ENCODE measurements around the gene PCDHB9. TPM values are rescaled to one million over a fixed set of nuclear protein-coding genes. Genes with fewer than 3 reads are reported as not detected.
"Not testable (repeated sequence)": the region's sequence is repeated elsewhere in the genome, so short reads cannot be mapped to it uniquely, and the experiment has no call there.

The PCDHB9 gene
- total RNA-seq, result 0.19 TPM
- polyA plus RNA-seq, result 0.16 TPM
- long read RNA-seq, donor 1, result 0 reads
- long read RNA-seq, donor 2, result 0 reads
- long read RNA-seq, donor 3, result 0 reads
- long read RNA-seq, donor 4, result 0 reads
- long read RNA-seq, donor 5, result 0 reads
- long read RNA-seq, donor 6, result 0 reads
- long read RNA-seq, donor 7, full-length matches to known transcripts, result 2 of 2 reads
- long read RNA-seq, donor 7, partial matches to known transcripts, result 0 of 2 reads
- long read RNA-seq, donor 7, other reads (novel, unspliced or antisense), result 0 of 2 reads
- long read RNA-seq, donor 8, full-length matches to known transcripts, result 1 of 1 reads
- long read RNA-seq, donor 8, partial matches to known transcripts, result 0 of 1 reads
- long read RNA-seq, donor 8, other reads (novel, unspliced or antisense), result 0 of 1 reads
- long read RNA-seq, donor 9, result 0 reads
- long read RNA-seq, donor 10, full-length matches to known transcripts, result 1 of 1 reads
- long read RNA-seq, donor 10, partial matches to known transcripts, result 0 of 1 reads
- long read RNA-seq, donor 10, other reads (novel, unspliced or antisense), result 0 of 1 reads

DNA sequence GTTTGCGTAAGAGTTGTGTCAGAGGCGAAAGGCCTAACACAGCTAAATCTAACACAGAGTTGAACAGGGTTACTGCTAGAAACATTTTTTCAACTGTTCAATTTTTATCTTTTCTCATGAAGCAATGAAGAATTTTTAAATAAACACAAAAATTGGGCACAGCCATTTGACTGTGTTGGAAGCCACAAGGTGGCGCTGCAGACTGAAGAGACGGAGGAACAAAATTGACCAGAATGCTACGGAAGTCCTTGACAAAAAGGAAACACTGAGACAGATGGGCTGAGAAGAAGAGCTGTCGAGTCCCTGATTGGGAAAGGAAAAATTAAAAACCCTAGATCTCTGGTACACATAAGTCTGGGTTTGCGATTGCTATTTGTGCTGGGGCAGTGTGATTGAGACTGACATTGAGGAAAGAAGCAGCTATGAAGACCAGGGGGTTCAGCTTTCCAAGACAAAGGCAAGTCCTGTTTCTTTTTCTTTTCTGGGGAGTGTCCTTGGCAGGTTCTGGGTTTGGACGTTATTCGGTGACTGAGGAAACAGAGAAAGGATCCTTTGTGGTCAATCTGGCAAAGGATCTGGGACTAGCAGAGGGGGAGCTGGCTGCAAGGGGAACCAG is at the start of gene PCDHB9:
TSS of gene PCDHB9 (plus strand) at position 265 of the 616 bp plus-strand sequence. CDS start at position 423, 158 bp downstream.
- Histone ChIP-seq H3K9me3 (ENCODE audit: control insufficient read depth in 2 of 2, insufficient read depth in 1 of 2, low read length in 1 of 2) (peaks cover 2 to 8% of the 10 kb centered on the region in 2 donors), H3K4me3 (ENCODE audit: low read length in 2 of 2) (no peak within 1 kb of the TSS)

DNA sequence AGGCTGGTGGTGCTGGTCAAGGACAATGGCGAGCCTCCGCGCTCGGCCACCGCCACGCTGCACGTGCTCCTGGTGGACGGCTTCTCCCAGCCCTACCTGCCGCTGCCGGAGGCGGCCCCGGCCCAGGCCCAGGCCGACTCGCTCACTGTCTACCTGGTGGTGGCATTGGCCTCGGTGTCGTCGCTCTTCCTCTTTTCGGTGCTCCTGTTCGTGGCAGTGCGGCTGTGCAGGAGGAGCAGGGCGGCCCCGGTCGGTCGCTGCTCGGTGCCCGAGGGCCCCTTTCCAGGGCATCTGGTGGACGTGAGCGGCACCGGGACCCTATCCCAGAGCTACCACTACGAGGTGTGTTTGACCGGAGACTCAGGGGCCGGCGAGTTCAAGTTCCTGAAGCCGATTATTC is 49.6 kb upstream of the PCDHB9 start:
- not testable (repeated sequence) for DNase-seq (ENCODE audit: low read depth in 6 of 9, low spot score in 9 of 9); H3K4me3 ChIP-seq (ENCODE audit: low read length in 2 of 2); H3K4me1 ChIP-seq (ENCODE audit: control insufficient read depth in 2 of 2, insufficient read depth in 2 of 2, low read length in 2 of 2); H3K27ac ChIP-seq (ENCODE audit: low read depth in 1 of 2, low read length in 1 of 2); H3K36me3 ChIP-seq (ENCODE audit: control insufficient read depth in 2 of 2, insufficient read depth in 2 of 2, low read length in 1 of 2)
- H3K27me3 ChIP-seq (ENCODE audit: control insufficient read depth in 2 of 2, insufficient read depth in 1 of 2, low read length in 1 of 2), result peaks cover 0 to 20% of the 10 kb centered on the region in 2 donors
- WGBS, result 55% methylated on average over 33 of the region's 34 CpGs
- H3K9me3 ChIP-seq (ENCODE audit: control insufficient read depth in 2 of 2, insufficient read depth in 1 of 2, low read length in 1 of 2), result peaks cover 2 to 13% of the 10 kb centered on the region in 2 donors

More for the DNA sequence above, at the start of gene PCDHB9:
- WGBS, result 21% methylated on average over 9 of the region's 9 CpGs
- Histone ChIP-seq H3K27me3 (ENCODE audit: control insufficient read depth in 2 of 2, insufficient read depth in 1 of 2, low read length in 1 of 2) (peaks cover 0 to 38% of the 10 kb centered on the region in 2 donors), H3K4me1 (ENCODE audit: control insufficient read depth in 2 of 2, insufficient read depth in 2 of 2, low read length in 2 of 2) (no peaks in the 10 kb centered on the region), H3K36me3 (ENCODE audit: control insufficient read depth in 2 of 2, insufficient read depth in 2 of 2, low read length in 1 of 2) (no peaks in the 10 kb centered on the region), H3K27ac (ENCODE audit: low read depth in 1 of 2, low read length in 1 of 2) (no peak within 1 kb of the TSS)
- DNase-seq (ENCODE audit: low read depth in 6 of 9, low spot score in 9 of 9), result peak in 2 of 9 donors; percentile 4 to 18

DNA sequence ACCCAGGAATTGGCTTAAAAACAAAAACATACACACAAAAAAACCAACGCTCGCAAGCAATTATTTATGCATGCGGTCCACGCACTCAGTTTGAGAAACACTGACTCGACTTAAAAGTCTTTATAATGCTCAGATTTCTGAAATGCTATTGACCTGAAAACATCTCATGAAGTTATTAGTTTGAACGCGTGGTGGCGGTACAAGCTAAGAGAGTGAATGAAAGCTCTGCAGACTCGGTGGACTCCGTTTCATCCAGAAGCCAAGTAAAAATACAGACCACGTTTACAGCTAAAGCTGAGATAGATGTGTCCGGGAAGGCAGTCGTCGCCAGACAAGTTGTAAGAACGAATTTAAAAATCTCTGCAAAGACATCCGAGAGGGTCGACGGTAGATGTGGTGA is 37.1 kb upstream of the PCDHB9 start, which contains the start of gene PCDHB6:
TSS of gene PCDHB6 (plus strand) at position 246 of the 400 bp plus-strand sequence. CDS start 201 bp downstream, outside the sequence.
- Histone ChIP-seq H3K36me3 (ENCODE audit: control insufficient read depth in 2 of 2, insufficient read depth in 2 of 2, low read length in 1 of 2) (no peaks in the 10 kb centered on the region), H3K4me3 (ENCODE audit: low read length in 2 of 2) (no peak within 1 kb of the TSS), H3K9me3 (ENCODE audit: control insufficient read depth in 2 of 2, insufficient read depth in 1 of 2, low read length in 1 of 2) (peaks cover 0 to 2% of the 10 kb centered on the region in 2 donors), H3K27ac (ENCODE audit: low read depth in 1 of 2, low read length in 1 of 2) (no peak within 1 kb of the TSS), H3K27me3 (ENCODE audit: control insufficient read depth in 2 of 2, insufficient read depth in 1 of 2, low read length in 1 of 2) (peaks cover 0 to 16% of the 10 kb centered on the region in 2 donors), H3K4me1 (ENCODE audit: control insufficient read depth in 2 of 2, insufficient read depth in 2 of 2, low read length in 2 of 2) (no peaks in the 10 kb centered on the region)
- no peak for DNase-seq (ENCODE audit: low read depth in 6 of 9, low spot score in 9 of 9)
- 22% methylated on average over 18 of the region's 18 CpGs for WGBS

DNA sequence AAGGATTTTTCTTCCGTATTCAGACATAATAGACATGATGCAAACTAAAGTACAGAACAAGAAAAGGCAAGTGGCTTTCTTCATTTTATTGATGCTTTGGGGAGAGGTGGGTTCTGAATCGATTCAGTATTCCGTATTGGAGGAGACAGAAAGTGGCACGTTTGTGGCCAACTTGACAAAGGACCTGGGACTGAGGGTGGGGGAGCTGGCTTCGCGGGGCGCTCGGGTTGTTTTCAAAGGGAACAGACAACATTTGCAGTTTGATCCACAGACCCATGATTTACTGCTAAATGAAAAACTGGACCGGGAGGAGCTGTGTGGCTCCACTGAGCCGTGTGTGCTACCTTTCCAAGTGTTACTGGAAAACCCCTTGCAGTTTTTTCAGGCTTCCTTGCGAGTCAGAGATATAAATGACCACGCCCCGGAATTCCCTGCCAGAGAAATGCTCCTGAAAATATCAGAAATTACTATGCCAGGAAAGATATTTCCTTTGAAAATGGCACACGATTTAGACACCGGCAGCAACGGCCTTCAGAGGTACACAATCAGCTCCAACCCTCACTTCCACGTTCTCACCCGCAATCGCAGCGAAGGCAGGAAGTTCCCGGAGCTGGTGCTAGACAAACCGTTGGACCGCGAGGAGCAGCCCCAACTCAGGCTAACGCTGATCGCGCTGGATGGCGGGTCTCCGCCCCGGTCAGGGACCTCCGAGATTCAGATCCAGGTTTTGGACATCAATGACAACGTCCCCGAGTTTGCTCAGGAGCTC is 36.6 kb upstream of the PCDHB9 start:
- no peaks in the 10 kb centered on the region for H3K36me3 ChIP-seq (ENCODE audit: control insufficient read depth in 2 of 2, insufficient read depth in 2 of 2, low read length in 1 of 2)
- no peak overlapping the region for H3K27ac ChIP-seq (ENCODE audit: low read depth in 1 of 2, low read length in 1 of 2)
- no peak overlapping the region for H3K4me3 ChIP-seq (ENCODE audit: low read length in 2 of 2)
- H3K9me3 ChIP-seq (ENCODE audit: control insufficient read depth in 2 of 2, insufficient read depth in 1 of 2, low read length in 1 of 2), result peaks cover 0 to 2% of the 10 kb centered on the region in 2 donors
- peaks cover 0 to 16% of the 10 kb centered on the region in 2 donors for H3K27me3 ChIP-seq (ENCODE audit: control insufficient read depth in 2 of 2, insufficient read depth in 1 of 2, low read length in 1 of 2)
- no peak for DNase-seq (ENCODE audit: low read depth in 6 of 9, low spot score in 9 of 9)
- WGBS, result 49% methylated on average over 33 of the region's 33 CpGs
- no peaks in the 10 kb centered on the region for H3K4me1 ChIP-seq (ENCODE audit: control insufficient read depth in 2 of 2, insufficient read depth in 2 of 2, low read length in 2 of 2)

DNA sequence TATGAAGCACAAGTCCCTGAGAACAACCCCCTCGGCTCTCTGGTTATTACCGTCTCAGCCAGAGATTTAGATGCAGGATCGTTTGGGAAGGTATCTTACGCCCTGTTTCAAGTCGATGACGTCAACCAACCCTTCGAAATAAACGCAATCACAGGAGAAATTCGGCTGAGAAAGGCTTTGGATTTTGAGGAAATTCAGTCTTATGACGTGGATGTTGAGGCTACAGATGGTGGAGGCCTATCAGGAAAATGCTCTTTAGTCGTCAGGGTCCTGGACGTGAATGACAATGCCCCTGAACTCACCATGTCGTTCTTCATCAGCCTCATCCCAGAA is 36.0 kb upstream of the PCDHB9 start:
- no peaks in the 10 kb centered on the region for H3K4me1 ChIP-seq (ENCODE audit: control insufficient read depth in 2 of 2, insufficient read depth in 2 of 2, low read length in 2 of 2)
- WGBS, result 40% methylated on average over 13 of the region's 13 CpGs
- no peak overlapping the region for H3K4me3 ChIP-seq (ENCODE audit: low read length in 2 of 2)
- peaks cover 0 to 2% of the 10 kb centered on the region in 2 donors for H3K9me3 ChIP-seq (ENCODE audit: control insufficient read depth in 2 of 2, insufficient read depth in 1 of 2, low read length in 1 of 2)
- no peak overlapping the region for H3K27ac ChIP-seq (ENCODE audit: low read depth in 1 of 2, low read length in 1 of 2)
- no peaks in the 10 kb centered on the region for H3K36me3 ChIP-seq (ENCODE audit: control insufficient read depth in 2 of 2, insufficient read depth in 2 of 2, low read length in 1 of 2)
- H3K27me3 ChIP-seq (ENCODE audit: control insufficient read depth in 2 of 2, insufficient read depth in 1 of 2, low read length in 1 of 2), result peaks cover 0 to 18% of the 10 kb centered on the region in 2 donors
- DNase-seq (ENCODE audit: low read depth in 6 of 9, low spot score in 9 of 9), result no peak

DNA sequence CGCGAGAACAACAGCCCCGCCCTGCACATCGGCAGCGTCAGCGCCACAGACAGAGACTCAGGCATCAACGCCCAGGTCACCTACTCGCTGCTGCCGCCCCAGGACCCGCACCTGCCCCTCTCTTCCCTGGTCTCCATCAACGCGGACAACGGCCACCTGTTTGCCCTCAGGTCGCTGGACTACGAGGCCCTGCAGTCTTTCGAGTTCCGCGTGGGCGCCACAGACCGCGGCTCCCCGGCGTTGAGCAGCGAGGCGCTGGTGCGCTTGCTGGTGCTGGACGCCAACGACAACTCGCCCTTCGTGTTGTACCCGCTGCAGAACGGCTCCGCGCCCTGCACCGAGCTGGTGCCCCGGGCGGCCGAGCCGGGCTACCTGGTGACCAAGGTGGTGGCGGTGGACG is 35.3 kb upstream of the PCDHB9 start:
- 43% methylated on average over 39 of the region's 41 CpGs for WGBS
- not testable (repeated sequence) for H3K27ac ChIP-seq (ENCODE audit: low read depth in 1 of 2, low read length in 1 of 2); H3K9me3 ChIP-seq (ENCODE audit: control insufficient read depth in 2 of 2, insufficient read depth in 1 of 2, low read length in 1 of 2); H3K4me1 ChIP-seq (ENCODE audit: control insufficient read depth in 2 of 2, insufficient read depth in 2 of 2, low read length in 2 of 2); H3K36me3 ChIP-seq (ENCODE audit: control insufficient read depth in 2 of 2, insufficient read depth in 2 of 2, low read length in 1 of 2); H3K4me3 ChIP-seq (ENCODE audit: low read length in 2 of 2); DNase-seq (ENCODE audit: low read depth in 6 of 9, low spot score in 9 of 9)
- H3K27me3 ChIP-seq (ENCODE audit: control insufficient read depth in 2 of 2, insufficient read depth in 1 of 2, low read length in 1 of 2), result peaks cover 0 to 24% of the 10 kb centered on the region in 2 donors

DNA sequence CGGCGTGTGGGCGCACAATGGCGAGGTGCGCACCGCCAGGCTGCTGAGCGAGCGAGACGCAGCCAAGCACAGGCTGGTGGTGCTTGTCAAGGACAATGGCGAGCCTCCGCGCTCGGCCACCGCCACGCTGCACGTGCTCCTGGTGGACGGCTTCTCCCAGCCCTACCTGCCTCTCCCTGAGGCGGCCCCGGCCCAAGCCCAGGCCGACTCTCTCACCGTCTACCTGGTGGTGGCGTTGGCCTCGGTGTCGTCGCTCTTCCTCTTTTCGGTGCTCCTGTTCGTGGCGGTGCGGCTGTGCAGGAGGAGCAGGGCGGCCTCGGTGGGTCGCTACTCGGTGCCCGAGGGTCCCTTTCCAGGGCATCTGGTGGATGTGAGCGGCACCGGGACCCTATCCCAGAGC is 34.9 kb upstream of the PCDHB9 start:
- 36% methylated on average over 36 of the region's 36 CpGs for WGBS
- H3K4me1 ChIP-seq (ENCODE audit: control insufficient read depth in 2 of 2, insufficient read depth in 2 of 2, low read length in 2 of 2); H3K27ac ChIP-seq (ENCODE audit: low read depth in 1 of 2, low read length in 1 of 2); H3K9me3 ChIP-seq (ENCODE audit: control insufficient read depth in 2 of 2, insufficient read depth in 1 of 2, low read length in 1 of 2); DNase-seq (ENCODE audit: low read depth in 6 of 9, low spot score in 9 of 9); H3K36me3 ChIP-seq (ENCODE audit: control insufficient read depth in 2 of 2, insufficient read depth in 2 of 2, low read length in 1 of 2); H3K4me3 ChIP-seq (ENCODE audit: low read length in 2 of 2): not testable (repeated sequence)
- H3K27me3 ChIP-seq (ENCODE audit: control insufficient read depth in 2 of 2, insufficient read depth in 1 of 2, low read length in 1 of 2), result peaks cover 0 to 27% of the 10 kb centered on the region in 2 donors

DNA sequence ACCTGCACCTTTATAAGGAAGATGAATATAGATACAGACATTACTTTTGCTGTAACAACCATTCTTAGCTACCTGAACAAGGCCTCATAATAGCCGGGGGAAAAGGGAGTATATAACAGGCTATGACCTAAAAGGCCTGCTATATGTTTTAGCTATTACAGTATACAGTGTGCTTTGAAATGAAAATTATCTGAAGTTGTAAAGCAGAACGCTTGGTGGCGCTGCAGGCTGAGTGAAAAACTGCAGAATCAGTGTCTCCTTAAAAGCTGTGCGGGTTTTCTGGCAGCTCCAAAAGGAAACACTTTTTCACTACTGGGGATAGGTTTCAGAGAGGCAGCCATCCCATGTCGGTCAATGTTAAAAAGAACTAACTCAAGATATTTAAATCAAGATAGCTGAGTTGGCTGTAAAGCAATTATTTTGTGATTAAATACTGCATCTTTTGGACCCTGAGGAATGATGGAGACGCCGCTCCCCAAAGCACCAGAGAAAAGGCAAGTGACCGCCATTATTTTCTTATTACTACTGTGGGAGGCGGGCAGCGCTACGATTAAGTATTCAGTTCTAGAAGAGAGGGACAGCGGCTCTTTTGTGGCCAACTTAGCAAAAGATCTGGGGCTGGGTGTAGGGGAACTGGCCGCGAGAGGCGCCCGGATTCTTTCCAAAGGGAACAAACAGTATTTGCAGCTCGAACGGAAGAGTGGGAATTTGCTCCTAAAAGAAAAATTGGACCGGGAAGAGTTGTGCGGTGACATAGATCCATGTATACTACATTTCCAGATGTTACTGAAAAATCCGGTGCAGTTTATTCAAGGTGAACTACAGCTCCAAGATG is 31.2 kb upstream of the PCDHB9 start:
- no peak for DNase-seq (ENCODE audit: low read depth in 6 of 9, low spot score in 9 of 9)
- peaks cover 0 to 27% of the 10 kb centered on the region in 2 donors for H3K27me3 ChIP-seq (ENCODE audit: control insufficient read depth in 2 of 2, insufficient read depth in 1 of 2, low read length in 1 of 2)
- H3K9me3 ChIP-seq (ENCODE audit: control insufficient read depth in 2 of 2, insufficient read depth in 1 of 2, low read length in 1 of 2), result peaks cover 1 to 4% of the 10 kb centered on the region in 2 donors
- WGBS, result 40% methylated on average over 21 of the region's 21 CpGs
- no peak overlapping the region for H3K4me3 ChIP-seq (ENCODE audit: low read length in 2 of 2)
- H3K4me1 ChIP-seq (ENCODE audit: control insufficient read depth in 2 of 2, insufficient read depth in 2 of 2, low read length in 2 of 2), result no peaks in the 10 kb centered on the region
- H3K36me3 ChIP-seq (ENCODE audit: control insufficient read depth in 2 of 2, insufficient read depth in 2 of 2, low read length in 1 of 2), result no peaks in the 10 kb centered on the region
- no peak overlapping the region for H3K27ac ChIP-seq (ENCODE audit: low read depth in 1 of 2, low read length in 1 of 2)

Measured in thymus (tissue), 14 donors.